ENCODE data around the gene KCNT1. TPM values are rescaled to one million over a fixed set of nuclear protein-coding genes. Genes with fewer than 3 reads are reported as not detected.

KCNT1 gene
- total RNA-seq, 2 donors from 2014 or later, result under 0.01 TPM

Other genes with a start within 250 kb of the KCNT1 start
- 10 to 100 TPM; 17.8 to 17.9 TPM for gene PPP1R26, start 222.4 kb upstream of the KCNT1 start, total RNA-seq
- 10 to 100 TPM; 15.8 to 35.0 TPM for gene MRPS2, start 201.5 kb upstream of the KCNT1 start, total RNA-seq
- gene LCN1, start 180.7 kb upstream of the KCNT1 start, total RNA-seq, result not detected
- gene OBP2A, start 156.1 kb upstream of the KCNT1 start, total RNA-seq, result not detected
- not detected for gene PAEP, start 140.4 kb upstream of the KCNT1 start, total RNA-seq
- not detected for gene GLT6D1, start 62.6 kb upstream of the KCNT1 start, total RNA-seq
- not detected for gene LCN9, start 38.9 kb upstream of the KCNT1 start, total RNA-seq
- not detected for gene SOHLH1, start 2.7 kb upstream of the KCNT1 start, total RNA-seq
- 10 to 100 TPM; 14.8 to 30.3 TPM for gene CAMSAP1, start 205.4 kb downstream of the KCNT1 start, total RNA-seq